ENCODE results near the gene NR3C1. TPM values are rescaled to one million over a fixed set of nuclear protein-coding genes. Genes with fewer than 3 reads are reported as not detected.

Gene NR3C1
- total RNA-seq, 2 donors from 2014 or later = 9.5 to 20.5 TPM

- Histone ChIP-seq H3K9ac (ENCODE audit: extremely low read depth, low read length, poor library complexity, severe bottlenecking) (no peak overlapping the region), H3K4me1 (ENCODE audit: control insufficient read depth, insufficient read depth, low read length) (no peaks in the 10 kb centered on the region), H3K4me3 (ENCODE audit: low read length) (no peak overlapping the region), H3K27me3 (ENCODE audit: control insufficient read depth, insufficient read depth, low read length, poor library complexity, severe bottlenecking) (no peaks in the 10 kb centered on the region), H3K27ac (ENCODE audit: low read depth, low read length) (no peak overlapping the region), H3K9me3 (ENCODE audit: control insufficient read depth, low read length) (peaks cover 9% of the 10 kb centered on the region), H3K36me3 (ENCODE audit: control insufficient read depth, insufficient read depth, low read length) (peaks cover 54% of the 10 kb centered on the region)
- H3K9me3 Mint-ChIP-seq = peaks cover 7% of the 10 kb centered on the region
- no peak for DNase-seq
- no peak for TF ChIP-seq CTCF (conservative IDR thresholded peaks at IDR 0.05)
- H3K4me3 Mint-ChIP-seq = no peak overlapping the region
- H3K27me3 Mint-ChIP-seq (ENCODE audit: insufficient read depth) = no peaks in the 10 kb centered on the region
- peaks cover 46% of the 10 kb centered on the region for H3K36me3 Mint-ChIP-seq (ENCODE audit: low read depth)
- no peak overlapping the region for H3K27ac Mint-ChIP-seq
- H3K4me1 Mint-ChIP-seq = no peaks in the 10 kb centered on the region
- WGBS, 2 experiments (ENCODE audit: insufficient coverage in 1 of 2, insufficient read length in 1 of 2) = 91 to 100% methylated on average over 1 to 2 of the region's 2 CpGs
These were observed 97.4 kb downstream of the NR3C1 start for GRCh38 chr5:143306040-143306439.

DNA sequence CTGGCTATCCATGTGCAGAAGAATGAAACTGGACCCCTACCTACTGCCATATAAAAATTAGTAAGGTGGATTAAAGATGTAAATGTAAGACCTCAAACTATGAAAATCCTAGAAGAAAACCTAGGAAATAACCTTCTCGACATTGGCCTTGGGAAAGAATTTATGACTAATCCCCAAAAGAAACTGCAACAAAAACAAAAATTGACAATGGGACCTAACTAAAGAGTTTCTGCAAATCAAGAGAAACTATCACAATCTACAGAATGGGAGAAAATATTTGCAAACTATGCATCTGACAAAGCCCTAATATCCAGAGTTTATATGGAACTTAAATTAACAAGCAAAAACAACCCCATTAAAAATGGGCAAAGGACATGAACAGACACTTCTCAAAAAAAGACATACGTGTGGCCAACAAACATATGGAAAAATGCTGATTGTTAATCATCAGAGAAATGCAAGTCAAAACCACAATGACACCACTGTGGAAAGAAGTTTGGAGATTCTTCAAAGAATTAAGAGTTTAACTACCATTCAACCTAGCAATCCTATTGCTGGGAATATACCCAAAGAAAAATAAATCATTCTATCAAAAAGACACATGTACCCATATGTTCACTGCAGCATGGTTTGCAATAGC lies 98.5 kb downstream of the NR3C1 start:
- Histone ChIP-seq H3K9me3 (ENCODE audit: control insufficient read depth, low read length) (peaks cover 9% of the 10 kb centered on the region), H3K4me1 (ENCODE audit: control insufficient read depth, insufficient read depth, low read length) (no peaks in the 10 kb centered on the region), H3K27me3 (ENCODE audit: control insufficient read depth, insufficient read depth, low read length, poor library complexity, severe bottlenecking) (no peaks in the 10 kb centered on the region), H3K9ac (ENCODE audit: extremely low read depth, low read length, poor library complexity, severe bottlenecking) (no peak overlapping the region), H3K27ac (ENCODE audit: low read depth, low read length) (no peak overlapping the region), H3K36me3 (ENCODE audit: control insufficient read depth, insufficient read depth, low read length) (peaks cover 53% of the 10 kb centered on the region), H3K4me3 (ENCODE audit: low read length) (no peak overlapping the region)
- WGBS, 2 experiments (ENCODE audit: insufficient coverage in 1 of 2, insufficient read length in 1 of 2) = 95% methylated on average over 2 of the region's 2 CpGs; no CpG with 5 or more reads in 1 of the 2 experiments
- peaks cover 8% of the 10 kb centered on the region for H3K4me1 Mint-ChIP-seq
- H3K4me3 Mint-ChIP-seq = no peak overlapping the region
- no peaks in the 10 kb centered on the region for H3K27me3 Mint-ChIP-seq (ENCODE audit: insufficient read depth)
- no peak for DNase-seq
- H3K9me3 Mint-ChIP-seq = peaks cover 7% of the 10 kb centered on the region
- no peak for TF ChIP-seq CTCF (conservative IDR thresholded peaks at IDR 0.05)
- peaks cover 39% of the 10 kb centered on the region for H3K36me3 Mint-ChIP-seq (ENCODE audit: low read depth)
- no peak overlapping the region for H3K27ac Mint-ChIP-seq

DNA sequence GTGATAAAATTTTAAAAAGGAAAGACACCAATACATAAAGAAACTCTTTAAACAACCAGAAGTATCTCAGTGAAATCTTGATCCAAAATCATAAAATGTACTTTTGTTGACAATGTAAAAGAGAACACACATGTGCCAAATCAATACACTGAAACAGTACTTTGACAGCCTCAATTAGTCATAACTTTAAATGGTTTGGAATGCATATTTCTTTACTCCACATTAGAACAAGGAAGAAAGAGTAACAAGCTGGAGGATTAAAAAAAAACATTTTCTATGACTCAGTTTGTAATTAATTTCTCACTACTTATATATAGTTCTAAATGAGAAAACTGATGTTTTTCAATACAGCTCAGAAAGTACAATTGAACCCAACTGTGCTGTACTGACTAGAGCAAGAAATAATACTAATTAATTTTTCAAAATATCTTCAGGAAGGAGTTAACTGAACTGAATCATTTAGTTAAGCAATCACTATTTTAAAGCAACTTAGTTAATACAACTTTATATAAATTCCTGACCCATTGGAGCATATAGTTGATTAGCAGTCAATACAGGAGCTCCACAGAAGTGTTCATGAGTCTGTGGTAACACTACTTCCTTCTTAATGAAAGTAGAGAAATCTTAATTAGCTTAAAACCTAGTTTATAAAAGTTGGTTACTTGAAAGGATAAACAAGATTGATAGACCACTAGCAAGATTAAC lies 101.0 kb downstream of the NR3C1 start:
- H3K9me3 ChIP-seq (ENCODE audit: control insufficient read depth, low read length) = peaks cover 9% of the 10 kb centered on the region
- peaks cover 7% of the 10 kb centered on the region for H3K9me3 Mint-ChIP-seq
- DNase-seq = no peak
- H3K36me3 Mint-ChIP-seq (ENCODE audit: low read depth) = peaks cover 27% of the 10 kb centered on the region
- no peak overlapping the region for H3K4me3 ChIP-seq (ENCODE audit: low read length)
- no peak overlapping the region for H3K4me3 Mint-ChIP-seq
- H3K4me1 ChIP-seq (ENCODE audit: control insufficient read depth, insufficient read depth, low read length) = no peaks in the 10 kb centered on the region
- H3K9ac ChIP-seq (ENCODE audit: extremely low read depth, low read length, poor library complexity, severe bottlenecking) = no peak overlapping the region
- no peak overlapping the region for H3K27ac ChIP-seq (ENCODE audit: low read depth, low read length)
- peaks cover 11% of the 10 kb centered on the region for H3K4me1 Mint-ChIP-seq
- H3K27me3 ChIP-seq (ENCODE audit: control insufficient read depth, insufficient read depth, low read length, poor library complexity, severe bottlenecking) = no peaks in the 10 kb centered on the region
- H3K36me3 ChIP-seq (ENCODE audit: control insufficient read depth, insufficient read depth, low read length) = peaks cover 41% of the 10 kb centered on the region
- H3K27me3 Mint-ChIP-seq (ENCODE audit: insufficient read depth) = no peaks in the 10 kb centered on the region
- TF ChIP-seq CTCF (conservative IDR thresholded peaks at IDR 0.05) = no peak
- no peak overlapping the region for H3K27ac Mint-ChIP-seq

Measured in endodermal cell (in vitro differentiated cells).